Body of pancreas (tissue), 4 donors: Measurements from ENCODE around the gene SLC38A10.

Experiments used
- CTCF ChIP-seq, 7 experiments: fragments of 450-650 bp in 4 of 7; fragments of 200-600 bp in 3 of 7; sonication (generic) in 3 of 7; IDR thresholded peaks; one replicate each; pipeline ENCODE4 v1.5.1; 2016 to 2019; ENCODE audit warnings: antibody characterized with exemption in 7 of 7
- POLR2A ChIP-seq, 3 donors: fragments of 450-650 bp; IDR thresholded peaks; one replicate each; pipeline ENCODE4 v1.6.1; 2016; ENCODE audit warnings: antibody characterized with exemption in 3 of 3, mild to moderate bottlenecking in 2 of 3

- TF ChIP-seq CTCF (IDR thresholded peaks at IDR 0.05) = peak in 6 of 7 experiments; percentile 15 to 45 (median 28)
- TF ChIP-seq POLR2A (IDR thresholded peaks at IDR 0.05) = no peak
These were observed 27.4 kb upstream of the SLC38A10 start for GRCh38 chr17:81322271-81323082.
